Suprapubic skin (tissue), 3 donors: Measurements from ENCODE around the gene FGF16.

Source experiments
- CTCF ChIP-seq, 2 donors: fragments of 200-600 bp in 1 of 2; fragments of 450-650 bp in 1 of 2; sonication (generic) in 1 of 2; IDR thresholded peaks; one replicate each; pipeline ENCODE4 v1.5.1; 2016 to 2019; ENCODE audit warnings: antibody characterized with exemption in 2 of 2, mild to moderate bottlenecking in 1 of 2, moderate library complexity in 1 of 2
- EP300 ChIP-seq: sonication (generic); formaldehyde crosslinking; IDR thresholded peaks from one replicate; pipeline ENCODE4 v1.6.1; 2017; ENCODE audit warnings: antibody characterized with exemption

DNA sequence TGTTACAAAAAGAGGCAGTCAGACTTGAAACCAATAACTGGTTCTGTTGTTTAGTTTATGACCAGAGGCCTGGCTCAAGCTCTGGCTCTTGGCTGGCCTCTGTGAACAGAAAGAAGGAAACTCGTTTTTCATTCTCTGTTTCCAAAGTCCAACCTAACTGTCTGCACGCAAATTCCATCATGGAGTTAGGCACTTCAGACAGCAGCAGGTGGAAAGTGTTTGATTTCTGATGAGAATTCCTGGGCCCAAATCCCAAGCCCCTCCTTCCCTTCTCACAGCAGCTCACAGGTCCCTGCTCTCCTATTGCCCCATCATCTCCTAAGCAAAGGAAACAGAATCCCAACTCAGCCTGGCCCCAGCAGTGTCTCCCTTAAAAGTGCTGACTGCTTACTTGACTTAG lies 42.8 kb upstream of the FGF16 start:
- TF ChIP-seq CTCF (IDR thresholded peaks at IDR 0.05) (no peak), EP300 (no peak)
